ENCODE data around the gene SPACA9. TPM values are rescaled to one million over a fixed set of nuclear protein-coding genes. Genes with fewer than 3 reads are reported as not detected.

Gene SPACA9
- total and polyA plus RNA-seq, 2 of the 4 experiments (the other 2 are of a cell fraction): 0.90 to 4.9 TPM

- intact Hi-C loops (cut with micrococcal nuclease) (no loop called here), dilution Hi-C loops (cut with HindIII; ENCODE audit: low sequenced_read_pairs, unreplicated experiment) (no loop called here)
- CTCF ChIA-PET: no interaction called here
Measured at GRCh38 chr9:132840980-132841379, 37.7 kb upstream of the SPACA9 start.

More at GRCh38 chr9:132840980-132841379, 37.7 kb upstream of the SPACA9 start:
- no peak overlapping the region for H3K23ac ChIP-seq (ENCODE audit: low read depth, low read length)
- H3K56ac ChIP-seq (ENCODE audit: extremely low read depth, insufficient read depth, low read length): no peak overlapping the region
- no peak overlapping the region for H3K14ac ChIP-seq (replicated peaks; ENCODE audit: low read depth, low read length)
- H3K4me3 ChIP-seq (ENCODE audit: insufficient read depth, low read depth, low read length): no peak overlapping the region
- no peak overlapping the region for H2BK15ac ChIP-seq (ENCODE audit: low read depth, low read length)
- no peaks in the 10 kb centered on the region for H4K20me1 ChIP-seq (ENCODE audit: insufficient read depth, low read length)
- 69% methylated on average over 11 of the region's 13 CpGs; no CpG with 5 or more reads in 1 of the 2 experiments for WGBS, 2 experiments (ENCODE audit: extremely low coverage in 2 of 2, insufficient read length in 1 of 2)
- no peaks in the 10 kb centered on the region for H3K36me3 ChIP-seq (ENCODE audit: control insufficient read depth, insufficient read depth, low read length)
- no peak overlapping the region for H3K9ac ChIP-seq (ENCODE audit: low read depth, low read length)
- H4K91ac ChIP-seq (ENCODE audit: insufficient read depth, low read depth, low read length): no peak overlapping the region
- BruUV-seq (replicated peaks): no TSS peak
- H2BK5ac ChIP-seq (ENCODE audit: low read depth, low read length, poor library complexity, severe bottlenecking): no peak overlapping the region
- ATAC-seq (ENCODE audit: low read depth): no peak
- no peak for DNase-seq
- no peak overlapping the region for H2AK9ac ChIP-seq (replicated peaks; ENCODE audit: low read depth, low read length, poor library complexity)
- H3K18ac ChIP-seq (ENCODE audit: low read depth, low read length): no peak overlapping the region
- no peak overlapping the region for H3K27ac ChIP-seq (ENCODE audit: insufficient read depth, low read length)
- in situ Hi-C loops (cut with MboI; ENCODE audit: low sequenced_read_pairs): no loop called here
- H3K4ac ChIP-seq (ENCODE audit: low read depth, low read length): no peak overlapping the region
- H3K79me1 ChIP-seq (ENCODE audit: low read depth in 1 of 2, low read length in 2 of 2): no peaks in the 10 kb centered on the region
- peaks cover 2% of the 10 kb centered on the region; the same call in 1 of the 2 replicates for H3K4me1 ChIP-seq (ENCODE audit: control insufficient read depth, insufficient read depth, low read length)
- H3K4me2 ChIP-seq (ENCODE audit: low read depth, low read length): no peak overlapping the region
- POLR2A ChIA-PET (ENCODE audit: unreplicated experiment): no interaction called here
- H4K8ac ChIP-seq (ENCODE audit: low read depth in 2 of 2, low read length in 2 of 2): no peak overlapping the region
- H2BK20ac ChIP-seq (ENCODE audit: low read depth, low read length): no peak overlapping the region
- no peaks in the 10 kb centered on the region for H3K9me3 ChIP-seq (ENCODE audit: control insufficient read depth, insufficient read depth, low read length)
- TF ChIP-seq MAFK (IDR thresholded peaks at IDR 0.05; ENCODE audit: low read depth, low read length) (no peak), MXI1 (IDR thresholded peaks at IDR 0.05; ENCODE audit: borderline replicate concordance, low read depth, low read length) (no peak), NFE2L2 (IDR thresholded peaks at IDR 0.05; ENCODE audit: low read depth, low read length) (no peak), SMC3 (IDR thresholded peaks at IDR 0.05; ENCODE audit: low read depth, low read length) (no peak), FOS (IDR thresholded peaks at IDR 0.05; ENCODE audit: low read depth, low read length) (no peak)
- TF ChIP-seq, protein P1, sequence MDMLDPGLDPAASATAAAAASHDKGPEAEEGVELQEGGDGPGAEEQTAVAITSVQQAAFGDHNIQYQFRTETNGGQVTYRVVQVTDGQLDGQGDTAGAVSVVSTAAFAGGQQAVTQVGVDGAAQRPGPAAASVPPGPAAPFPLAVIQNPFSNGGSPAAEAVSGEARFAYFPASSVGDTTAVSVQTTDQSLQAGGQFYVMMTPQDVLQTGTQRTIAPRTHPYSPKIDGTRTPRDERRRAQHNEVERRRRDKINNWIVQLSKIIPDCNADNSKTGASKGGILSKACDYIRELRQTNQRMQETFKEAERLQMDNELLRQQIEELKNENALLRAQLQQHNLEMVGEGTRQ (IDR thresholded peaks at IDR 0.05; ENCODE audit: low read depth, low read length): no peak
- H2AK5ac ChIP-seq (ENCODE audit: low read depth, low read length): no peak overlapping the region
- H3K9me1 ChIP-seq (ENCODE audit: insufficient read depth, low read length): no peaks in the 10 kb centered on the region; the same call in 1 of the 2 replicates
- H4K5ac ChIP-seq (ENCODE audit: low read depth, low read length): no peak overlapping the region
- peaks cover 10% of the 10 kb centered on the region for H3K27me3 ChIP-seq (ENCODE audit: control insufficient read depth, insufficient read depth, low read length)
- no peak overlapping the region for H2AFZ ChIP-seq (replicated peaks; ENCODE audit: low read length, poor library complexity)
- no peak overlapping the region for H2BK120ac ChIP-seq (ENCODE audit: low read depth, low read length)
